C4-2B (cell line): ENCODE data around the gene TAPBPL.

Experiments used
- CTCF ChIP-seq: fragments of 450-650 bp; conservative IDR thresholded peaks from 2 replicates; pipeline ENCODE4 v1.5.1; 2017; ENCODE audit warnings: mild to moderate bottlenecking
- ZFX ChIP-seq: fragments of 450-650 bp; IDR thresholded peaks from 2 replicates; pipeline ENCODE4 v1.6.1; 2017

GRCh38 chr12:6462234-6462995 is 10.6 kb downstream of the TAPBPL start:
- TF ChIP-seq CTCF: no peak
- no peak for TF ChIP-seq ZFX
